MM.1S (cell line): Measurements from ENCODE around the gene TNFRSF25.
"Not testable (repeated sequence)": the region's sequence is repeated elsewhere in the genome, so short reads cannot be mapped to it uniquely, and the experiment has no call there.

Experiments
- DNase-seq: peaks from one replicate; pipeline ENCODE4 v3.0.0-alpha.2; 2015
- H2AFZ ChIP-seq: fragments of 300-600 bp; sonication (generic); 2 replicates; pipeline ENCODE4 v1.6.0; 2016; ENCODE audit warnings: antibody characterized with exemption, low read length
- H3F3A ChIP-seq: fragments of 300-600 bp; sonication (generic); 2 replicates; pipeline ENCODE4 v1.6.1; 2016; ENCODE audit warnings: mild to moderate bottlenecking, antibody characterized with exemption, low read length, moderate library complexity, mixed read lengths; ENCODE audit not compliant: insufficient read depth
- H3K27ac ChIP-seq: fragments of 300-600 bp; sonication (generic); 2 replicates; pipeline ENCODE4 v1.5.1; 2016; ENCODE audit warnings: mild to moderate bottlenecking, low read length
- H3K27me3 ChIP-seq: fragments of 300-600 bp; sonication (generic); replicated peaks from 2 replicates; pipeline ENCODE4 v1.6.0; 2016; ENCODE audit warnings: low read length; ENCODE audit not compliant: insufficient read depth
- H3K36me3 ChIP-seq: fragments of 300-600 bp; sonication (generic); replicated peaks from 2 replicates; pipeline ENCODE4 v1.6.1; 2016; ENCODE audit warnings: mild to moderate bottlenecking, low read length, mixed read lengths; ENCODE audit not compliant: insufficient read depth
- H3K4me1 ChIP-seq: fragments of 300-600 bp; sonication (generic); 2 replicates; pipeline ENCODE4 v1.6.1; 2016; ENCODE audit warnings: low read length, mixed read lengths
- H3K4me2 ChIP-seq: fragments of 300-600 bp; sonication (generic); 2 replicates; pipeline ENCODE4 v1.6.0; 2016; ENCODE audit warnings: low read depth, low read length
- H3K4me3 ChIP-seq: fragments of 300-600 bp; sonication (generic); 2 replicates; pipeline ENCODE4 v1.5.1; 2016; ENCODE audit warnings: low read length, mixed read lengths
- H3K79me2 ChIP-seq: fragments of 300-600 bp; sonication (generic); 2 replicates; pipeline ENCODE4 v1.6.1; 2016; ENCODE audit warnings: mixed run types, low read length, mixed read lengths
- H3K9ac ChIP-seq: fragments of 300-600 bp; sonication (generic); 2 replicates; pipeline ENCODE4 v1.6.1; 2016; ENCODE audit warnings: low read length, mixed read lengths
- H3K9me2 ChIP-seq: fragments of 300-600 bp; sonication (generic); replicated peaks from 2 replicates; pipeline ENCODE4 v1.6.1; 2016; ENCODE audit warnings: mild to moderate bottlenecking, low read length, mixed read lengths; ENCODE audit not compliant: insufficient read depth
- H3K9me3 ChIP-seq: fragments of 300-600 bp; sonication (generic); replicated peaks from 2 replicates; pipeline ENCODE4 v1.6.1; 2016; ENCODE audit warnings: mild to moderate bottlenecking, low read length, mixed read lengths; ENCODE audit not compliant: insufficient read depth
- H4K20me1 ChIP-seq: fragments of 300-600 bp; sonication (generic); 2 replicates; pipeline ENCODE4 v1.6.1; 2016; ENCODE audit warnings: mild to moderate bottlenecking, low read length, moderate library complexity, mixed read lengths; ENCODE audit not compliant: insufficient read depth
- EZH2 ChIP-seq: fragments of 300-600 bp; sonication (generic); optimal IDR thresholded peaks from 2 replicates; pipeline ENCODE3; 2017; ENCODE audit warnings: low read depth, mild to moderate bottlenecking, antibody characterized with exemption, low read length, mixed read lengths
- EZH2phosphoT487 ChIP-seq: fragments of 300-600 bp; sonication (generic); IDR thresholded peaks from 2 replicates; pipeline ENCODE4 v1.6.1; 2018; ENCODE audit warnings: antibody characterized with exemption, low read length
- TF ChIP-seq, protein P1 (sequence below): fragments of 300-600 bp; sonication (generic); IDR thresholded peaks from 2 replicates; pipeline ENCODE4 v1.5.1; 2016; ENCODE audit warnings: antibody characterized with exemption, low read length, mixed read lengths

The TNFRSF25 gene

DNA sequence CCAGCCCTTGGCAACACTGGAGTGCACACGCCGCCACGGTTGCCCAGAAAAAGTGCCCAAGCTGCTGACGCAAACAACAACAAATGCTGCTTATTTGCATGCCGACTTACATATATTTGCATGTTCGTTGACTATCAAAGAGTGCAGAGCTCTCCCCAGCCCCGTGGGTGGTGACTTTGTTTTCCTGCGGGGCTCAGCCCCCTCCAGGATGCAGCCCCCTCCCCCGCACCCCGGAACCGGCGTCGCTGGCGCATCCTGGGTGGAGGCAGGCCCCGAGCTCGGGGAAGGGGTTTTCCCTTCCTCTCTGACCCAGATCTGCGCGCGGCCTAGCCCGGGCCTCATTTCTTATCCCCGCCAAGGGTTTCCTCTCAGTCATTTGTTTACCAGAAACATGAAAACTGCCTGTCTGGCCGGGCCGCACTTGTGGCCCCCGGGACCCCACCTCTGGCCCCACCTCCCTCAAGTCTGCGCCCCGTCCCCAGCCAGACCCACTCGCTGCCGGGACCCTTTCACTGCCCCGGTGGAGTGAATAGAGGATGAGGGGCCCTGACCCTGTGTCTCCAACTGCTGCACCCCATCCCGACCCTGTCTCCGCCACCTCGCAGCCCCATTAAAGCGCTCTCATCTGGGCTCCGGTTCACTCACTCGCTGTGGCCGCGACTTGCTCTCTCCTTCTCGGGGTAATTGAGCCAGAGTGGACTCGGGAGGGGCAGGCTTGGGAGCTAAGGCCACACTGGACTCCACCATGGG, 5.5 kb downstream of the TNFRSF25 start:
- no peak overlapping the region for H3K9ac ChIP-seq
- H3K27ac ChIP-seq, result no peak overlapping the region
- H2AFZ ChIP-seq, result no peak overlapping the region
- no peaks in the 10 kb centered on the region for H3K4me1 ChIP-seq
- H3K9me2 ChIP-seq, result no peaks in the 10 kb centered on the region
- no peaks in the 10 kb centered on the region for H3K9me3 ChIP-seq
- TF ChIP-seq, protein P1, sequence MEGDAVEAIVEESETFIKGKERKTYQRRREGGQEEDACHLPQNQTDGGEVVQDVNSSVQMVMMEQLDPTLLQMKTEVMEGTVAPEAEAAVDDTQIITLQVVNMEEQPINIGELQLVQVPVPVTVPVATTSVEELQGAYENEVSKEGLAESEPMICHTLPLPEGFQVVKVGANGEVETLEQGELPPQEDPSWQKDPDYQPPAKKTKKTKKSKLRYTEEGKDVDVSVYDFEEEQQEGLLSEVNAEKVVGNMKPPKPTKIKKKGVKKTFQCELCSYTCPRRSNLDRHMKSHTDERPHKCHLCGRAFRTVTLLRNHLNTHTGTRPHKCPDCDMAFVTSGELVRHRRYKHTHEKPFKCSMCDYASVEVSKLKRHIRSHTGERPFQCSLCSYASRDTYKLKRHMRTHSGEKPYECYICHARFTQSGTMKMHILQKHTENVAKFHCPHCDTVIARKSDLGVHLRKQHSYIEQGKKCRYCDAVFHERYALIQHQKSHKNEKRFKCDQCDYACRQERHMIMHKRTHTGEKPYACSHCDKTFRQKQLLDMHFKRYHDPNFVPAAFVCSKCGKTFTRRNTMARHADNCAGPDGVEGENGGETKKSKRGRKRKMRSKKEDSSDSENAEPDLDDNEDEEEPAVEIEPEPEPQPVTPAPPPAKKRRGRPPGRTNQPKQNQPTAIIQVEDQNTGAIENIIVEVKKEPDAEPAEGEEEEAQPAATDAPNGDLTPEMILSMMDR, result no peak
- TF ChIP-seq EZH2phosphoT487, result no peak
- TF ChIP-seq EZH2, result no peak
- no peaks in the 10 kb centered on the region for H4K20me1 ChIP-seq
- H3F3A ChIP-seq, result no peaks in the 10 kb centered on the region
- H3K27me3 ChIP-seq, result peaks cover 85% of the 10 kb centered on the region
- DNase-seq, result no peak
- H3K79me2 ChIP-seq, result no peaks in the 10 kb centered on the region
- H3K4me2 ChIP-seq, result peak overlapping the region; percentile 67
- no peaks in the 10 kb centered on the region for H3K36me3 ChIP-seq
- H3K4me3 ChIP-seq, result peak overlapping the region; percentile 33; the same call in 1 of the 2 replicates

DNA sequence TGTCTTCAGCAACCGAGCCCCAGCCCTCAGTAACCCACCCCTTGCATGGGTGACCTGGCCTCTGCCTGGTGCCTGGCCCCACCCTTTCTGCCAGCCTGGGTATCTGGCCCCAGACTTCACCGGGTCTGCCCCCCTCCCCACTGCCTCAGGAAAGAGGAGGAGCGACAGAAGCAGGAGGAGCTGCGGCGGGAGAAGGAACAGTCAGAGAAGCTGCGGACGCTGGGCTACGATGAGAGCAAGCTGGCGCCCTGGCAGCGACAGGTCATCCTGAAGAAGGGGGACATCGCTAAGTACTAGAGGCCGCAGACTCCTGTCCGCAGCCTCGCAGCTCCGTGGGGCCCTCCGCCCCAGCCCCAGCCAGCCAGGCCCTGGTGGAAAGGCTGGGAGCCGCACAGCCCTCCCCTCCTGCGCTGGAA, 6.1 kb downstream of the TNFRSF25 start:
- H3K79me2 ChIP-seq, result no peaks in the 10 kb centered on the region
- H3K9ac ChIP-seq, result no peak overlapping the region
- H3F3A ChIP-seq, result no peaks in the 10 kb centered on the region
- peaks cover 81% of the 10 kb centered on the region for H3K27me3 ChIP-seq
- no peak for DNase-seq
- no peaks in the 10 kb centered on the region for H3K9me3 ChIP-seq
- TF ChIP-seq EZH2phosphoT487 (no peak), EZH2 (no peak)
- TF ChIP-seq, protein P1, result no peak
- H3K27ac ChIP-seq, result no peak overlapping the region
- H2AFZ ChIP-seq, result no peak overlapping the region
- no peaks in the 10 kb centered on the region for H3K4me1 ChIP-seq
- H4K20me1 ChIP-seq, result no peaks in the 10 kb centered on the region
- H3K36me3 ChIP-seq, result no peaks in the 10 kb centered on the region
- H3K4me2 ChIP-seq, result peak overlapping the region; percentile 67
- H3K9me2 ChIP-seq, result no peaks in the 10 kb centered on the region
- H3K4me3 ChIP-seq, result peak overlapping the region; percentile 33; the same call in 1 of the 2 replicates

DNA sequence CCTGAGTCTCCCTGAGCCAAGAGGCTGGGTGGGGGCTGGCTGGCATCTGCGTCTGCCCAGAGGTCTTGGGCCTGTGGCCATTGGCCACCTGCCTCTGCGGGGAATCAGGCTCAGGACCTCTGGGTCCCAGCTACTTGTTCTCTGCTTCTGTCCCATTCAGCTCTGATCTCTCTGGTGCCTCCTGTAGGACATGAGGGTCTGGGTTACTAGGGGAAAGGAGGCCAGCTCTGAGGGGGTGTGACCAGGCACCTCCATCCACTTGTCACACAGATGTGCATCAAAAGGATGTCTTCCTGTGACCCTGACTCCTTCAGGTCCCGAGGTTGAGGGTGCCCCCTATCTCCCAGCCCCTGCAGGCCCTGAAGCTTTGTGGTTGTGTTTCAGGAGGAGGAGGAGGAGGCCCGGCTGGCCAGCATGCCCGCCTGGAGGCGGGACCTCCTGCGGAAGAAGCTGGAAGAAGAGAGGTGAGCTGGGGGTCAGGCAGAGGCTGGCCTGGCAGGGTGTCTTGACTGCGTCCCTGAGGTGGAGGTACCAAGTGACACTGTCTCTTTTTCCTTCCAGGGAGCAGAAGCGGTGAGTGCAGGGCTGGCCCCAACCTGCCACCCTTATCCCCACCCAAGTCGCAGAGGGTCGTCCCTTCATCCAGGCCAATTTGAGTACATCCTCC, 9.0 kb downstream of the TNFRSF25 start:
- H3K9me2 ChIP-seq, result no peaks in the 10 kb centered on the region
- no peak for TF ChIP-seq EZH2
- no peak for TF ChIP-seq EZH2phosphoT487
- no peaks in the 10 kb centered on the region for H3K4me1 ChIP-seq
- no peak overlapping the region for H3K4me2 ChIP-seq
- H3K36me3 ChIP-seq, result no peaks in the 10 kb centered on the region
- H3K9ac ChIP-seq, result no peak overlapping the region
- no peak for DNase-seq
- H4K20me1 ChIP-seq, result no peaks in the 10 kb centered on the region
- H3K9me3 ChIP-seq, result no peaks in the 10 kb centered on the region
- H3K27ac ChIP-seq, result no peak overlapping the region
- H3K4me3 ChIP-seq, result no peak overlapping the region
- no peak overlapping the region for H2AFZ ChIP-seq
- H3K79me2 ChIP-seq, result no peaks in the 10 kb centered on the region
- H3K27me3 ChIP-seq, result peaks cover 78% of the 10 kb centered on the region
- no peaks in the 10 kb centered on the region for H3F3A ChIP-seq

DNA sequence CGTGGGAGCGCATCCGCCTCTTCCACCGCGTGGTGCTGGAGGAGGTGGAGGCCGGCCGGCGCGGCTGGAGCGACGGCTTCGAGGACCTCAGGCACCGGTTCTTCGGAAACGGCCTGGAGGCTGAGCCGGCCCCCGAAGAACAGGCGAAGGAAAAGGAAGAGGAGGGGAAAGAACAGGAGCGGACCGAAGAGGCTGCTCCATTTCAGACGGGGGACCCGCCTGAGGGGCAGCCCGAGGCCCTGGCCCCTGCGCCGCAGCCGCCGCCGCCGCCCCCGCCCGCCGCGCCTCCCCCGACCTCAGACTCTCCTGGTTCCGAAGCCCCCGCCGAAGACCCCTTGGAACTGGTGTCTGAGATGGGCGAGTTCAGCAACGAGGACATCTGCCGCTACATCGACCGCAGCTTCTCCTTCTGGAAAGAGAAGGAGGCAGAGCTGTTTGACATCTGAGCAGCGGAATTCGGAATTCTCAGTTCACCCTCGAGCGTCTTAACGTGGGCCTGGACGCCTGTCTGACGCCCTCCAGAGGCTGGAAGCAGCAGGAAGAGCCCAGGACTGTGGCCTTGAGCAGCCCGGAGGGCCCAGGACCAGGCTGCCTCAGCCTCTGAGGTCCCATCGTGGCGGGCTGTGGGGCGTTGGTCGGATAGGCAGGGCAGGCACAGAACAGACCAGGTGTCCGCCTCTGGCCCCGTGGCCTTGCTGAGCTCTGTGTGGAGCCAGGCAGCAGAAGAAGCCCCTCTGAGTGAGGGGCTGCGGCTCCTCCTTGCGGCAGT, 10.0 kb downstream of the TNFRSF25 start:
- not testable (repeated sequence) for H3K9me3 ChIP-seq, H3K4me3 ChIP-seq, H3K79me2 ChIP-seq, H3K27ac ChIP-seq, H3K4me2 ChIP-seq, H4K20me1 ChIP-seq, H3K9me2 ChIP-seq, H3K4me1 ChIP-seq, H3K36me3 ChIP-seq, H3K9ac ChIP-seq, H2AFZ ChIP-seq, H3F3A ChIP-seq, DNase-seq
- H3K27me3 ChIP-seq, result peaks cover 78% of the 10 kb centered on the region
